Peyer's patch (tissue), 4 donors: ENCODE results near the gene SOX11. TPM values are rescaled to one million over a fixed set of nuclear protein-coding genes. Genes with fewer than 3 reads are reported as not detected.

ENCODE experiments used
- DNase-seq, 3 donors: peaks; one replicate each; pipeline ENCODE4 v3.0.0-alpha.2; 2017 to 2019
- H3K27ac ChIP-seq, 4 donors: fragments of 200-600 bp; sonication (generic); one replicate each; pipeline ENCODE4 v1.5.1; 2016 to 2019
- H3K27me3 ChIP-seq, 2 donors: fragments of 200-600 bp; sonication (generic); one replicate each; pipeline ENCODE4 v1.5.1; 2019
- H3K36me3 ChIP-seq, 3 donors: fragments of 200-600 bp; sonication (generic); one replicate each; pipeline ENCODE4 v1.5.1; 2016 to 2019
- H3K4me1 ChIP-seq, 4 donors: fragments of 200-600 bp; sonication (generic); one replicate each; pipeline ENCODE4 v1.5.1; 2016 to 2019
- H3K4me3 ChIP-seq, 4 donors: fragments of 200-600 bp; sonication (generic); 1 replicate in 3 of 4; 2 replicates in 1 of 4; pipeline ENCODE4 v1.5.1; 2016 to 2019; ENCODE audit warnings: mild to moderate bottlenecking in 1 of 4
- H3K9me3 ChIP-seq, 4 donors: fragments of 200-600 bp; sonication (generic); one replicate each; pipeline ENCODE4 v1.5.1; 2016 to 2019; ENCODE audit warnings: mild to moderate bottlenecking in 1 of 4
- CTCF ChIP-seq, 6 experiments: fragments of 450-650 bp in 4 of 6; fragments of 200-600 bp in 2 of 6; sonication (generic) in 1 of 6; IDR thresholded peaks; one replicate each; pipeline ENCODE4 v1.5.1; 2017 to 2019; ENCODE audit warnings: antibody characterized with exemption in 6 of 6, mild to moderate bottlenecking in 3 of 6, moderate library complexity in 1 of 6
- POLR2A ChIP-seq, 2 donors: fragments of 450-650 bp; IDR thresholded peaks; one replicate each; pipeline ENCODE4 v1.5.1; 2017; ENCODE audit warnings: antibody characterized with exemption in 2 of 2, mild to moderate bottlenecking in 2 of 2, moderate library complexity in 2 of 2
- total RNA-seq, 4 donors: library from RNA; depleted of rRNA; stranded (reverse); fragments of >200 nt; gene quantifications; one replicate each; pipeline ENCODE4 v1.1.0, GENCODE V29; 2016

Gene SOX11
- total RNA-seq, 4 donors from 2014 or later = not detected

GRCh38 chr2:5720426-5720825, 28.2 kb downstream of the SOX11 start:
- Histone ChIP-seq H3K27me3 (no peaks in the 10 kb centered on the region), H3K27ac (no peak overlapping the region), H3K9me3 (no peaks in the 10 kb centered on the region), H3K36me3 (no peaks in the 10 kb centered on the region), H3K4me1 (no peaks in the 10 kb centered on the region), H3K4me3 (no peak overlapping the region)
- TF ChIP-seq POLR2A (IDR thresholded peaks at IDR 0.05) = no peak
- TF ChIP-seq CTCF (IDR thresholded peaks at IDR 0.05) = no peak
- no peak for DNase-seq

- no peak for TF ChIP-seq POLR2A (IDR thresholded peaks at IDR 0.05)
- TF ChIP-seq CTCF (IDR thresholded peaks at IDR 0.05) = no peak
- Histone ChIP-seq H3K4me3 (no peak overlapping the region), H3K9me3 (no peaks in the 10 kb centered on the region), H3K36me3 (no peaks in the 10 kb centered on the region), H3K27me3 (no peaks in the 10 kb centered on the region), H3K27ac (no peak overlapping the region), H3K4me1 (no peaks in the 10 kb centered on the region)
- DNase-seq = no peak
Measured at GRCh38 chr2:5722236-5722635, 30.1 kb downstream of the SOX11 start.

DNA sequence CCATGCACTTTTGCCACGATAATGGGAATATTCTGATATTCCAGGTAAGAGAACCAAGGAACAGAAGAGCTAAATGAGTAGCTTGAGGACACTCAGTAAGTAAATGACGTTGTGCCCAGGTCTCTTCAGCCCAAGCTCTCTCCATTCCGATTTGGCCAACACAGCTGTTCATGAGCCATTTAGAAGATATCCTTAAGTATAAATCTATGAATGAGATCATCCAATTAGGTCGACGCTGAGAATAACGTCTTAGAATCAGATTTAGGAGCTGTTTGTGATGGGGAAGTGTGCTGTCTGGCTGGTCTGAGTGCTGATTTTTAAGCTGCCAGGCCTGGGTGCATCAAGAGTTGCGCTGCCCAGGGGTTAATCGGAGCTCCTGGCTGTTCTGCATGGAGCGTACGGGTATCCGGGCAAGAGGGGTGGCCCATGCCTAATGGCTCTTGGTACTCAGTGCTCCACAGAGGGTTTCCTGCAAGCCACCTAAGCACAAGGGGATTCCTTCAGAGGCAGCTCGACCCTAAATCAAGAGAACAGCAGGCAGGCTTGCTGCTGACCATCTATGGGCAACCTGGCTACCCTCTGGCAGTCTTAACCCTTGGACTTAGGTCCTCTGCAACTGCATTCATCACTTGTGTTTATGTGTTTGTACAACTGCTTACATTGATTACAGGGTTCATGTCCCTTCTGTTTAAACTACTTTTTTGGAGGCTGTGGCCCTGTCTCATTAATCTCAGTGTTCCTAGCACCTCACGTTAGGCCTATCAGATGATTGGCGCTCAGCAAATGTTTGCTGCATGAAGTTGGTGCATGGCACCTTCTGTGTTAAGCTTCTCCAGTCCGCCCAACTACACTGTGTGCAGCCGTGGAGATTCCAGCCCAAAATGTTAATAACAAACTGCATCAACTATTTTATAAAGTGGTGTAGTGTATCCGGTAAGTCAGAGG, 31.9 kb downstream of the SOX11 start:
- H3K27ac ChIP-seq = no peak overlapping the region
- TF ChIP-seq CTCF (IDR thresholded peaks at IDR 0.05) = no peak
- no peak for TF ChIP-seq POLR2A (IDR thresholded peaks at IDR 0.05)
- H3K27me3 ChIP-seq = no peaks in the 10 kb centered on the region
- no peak for DNase-seq
- no peaks in the 10 kb centered on the region for H3K4me1 ChIP-seq
- H3K4me3 ChIP-seq = no peak overlapping the region
- H3K36me3 ChIP-seq = no peaks in the 10 kb centered on the region
- H3K9me3 ChIP-seq = no peaks in the 10 kb centered on the region

- Histone ChIP-seq H3K27me3 (no peaks in the 10 kb centered on the region), H3K9me3 (no peaks in the 10 kb centered on the region), H3K4me1 (no peaks in the 10 kb centered on the region), H3K27ac (no peak overlapping the region), H3K4me3 (no peak overlapping the region), H3K36me3 (no peaks in the 10 kb centered on the region)
- TF ChIP-seq POLR2A (IDR thresholded peaks at IDR 0.05) (no peak), CTCF (IDR thresholded peaks at IDR 0.05) (no peak)
- DNase-seq = no peak
Measured at GRCh38 chr2:5725072-5725471, 32.9 kb downstream of the SOX11 start.

- no peak for DNase-seq
- Histone ChIP-seq H3K4me3 (peak overlapping the region in 1 of 4 donors; percentile 14), H3K27ac (no peak overlapping the region)
Measured at GRCh38 chr2:5725794-5726463, 33.7 kb downstream of the SOX11 start.

More at GRCh38 chr2:5725794-5726463, 33.7 kb downstream of the SOX11 start:
- Histone ChIP-seq H3K36me3 (no peaks in the 10 kb centered on the region), H3K27me3 (no peaks in the 10 kb centered on the region), H3K4me1 (no peaks in the 10 kb centered on the region), H3K9me3 (no peaks in the 10 kb centered on the region)
- TF ChIP-seq CTCF (IDR thresholded peaks at IDR 0.05) = no peak
- no peak for TF ChIP-seq POLR2A (IDR thresholded peaks at IDR 0.05)
